HG02981 (cell line): Measurements from ENCODE around the gene ALG3.

Experiments used
- ATAC-seq: cut with Tn5 transposase; IDR thresholded peaks from one replicate; pipeline ENCODE4 v1.9.1; 2021; ENCODE audit warnings: mild to moderate bottlenecking, moderate library complexity; ENCODE audit not compliant: unreplicated experiment

ALG3 gene

DNA sequence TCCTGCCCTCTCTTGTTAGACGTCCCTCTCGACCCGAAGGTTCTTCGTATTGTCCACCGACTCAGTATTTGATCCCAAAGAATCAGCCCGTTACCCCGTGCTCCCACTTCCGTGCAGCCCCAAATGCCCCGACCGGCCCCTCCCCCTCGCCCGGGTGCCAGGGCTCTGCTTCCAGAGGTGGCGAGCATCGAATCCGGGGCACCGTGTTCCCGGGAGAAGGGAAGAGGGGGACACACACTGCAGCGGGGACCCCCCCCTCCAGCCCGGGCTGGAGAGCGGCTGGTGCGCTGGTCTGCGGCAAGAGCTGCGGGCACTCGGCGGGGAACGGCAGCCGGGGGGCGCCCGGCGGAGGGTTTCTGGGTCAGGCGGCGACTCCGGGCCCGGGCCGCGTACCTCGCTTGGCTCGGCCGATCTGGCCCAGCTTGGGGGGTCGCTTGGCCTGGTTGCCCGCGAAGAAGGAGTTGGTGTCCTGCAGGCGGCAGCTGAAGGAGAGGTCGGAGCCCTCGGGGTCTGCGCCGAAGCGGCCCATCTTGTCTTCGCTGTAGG is 12.0 kb upstream of the ALG3 start:
- ATAC-seq: no peak

DNA sequence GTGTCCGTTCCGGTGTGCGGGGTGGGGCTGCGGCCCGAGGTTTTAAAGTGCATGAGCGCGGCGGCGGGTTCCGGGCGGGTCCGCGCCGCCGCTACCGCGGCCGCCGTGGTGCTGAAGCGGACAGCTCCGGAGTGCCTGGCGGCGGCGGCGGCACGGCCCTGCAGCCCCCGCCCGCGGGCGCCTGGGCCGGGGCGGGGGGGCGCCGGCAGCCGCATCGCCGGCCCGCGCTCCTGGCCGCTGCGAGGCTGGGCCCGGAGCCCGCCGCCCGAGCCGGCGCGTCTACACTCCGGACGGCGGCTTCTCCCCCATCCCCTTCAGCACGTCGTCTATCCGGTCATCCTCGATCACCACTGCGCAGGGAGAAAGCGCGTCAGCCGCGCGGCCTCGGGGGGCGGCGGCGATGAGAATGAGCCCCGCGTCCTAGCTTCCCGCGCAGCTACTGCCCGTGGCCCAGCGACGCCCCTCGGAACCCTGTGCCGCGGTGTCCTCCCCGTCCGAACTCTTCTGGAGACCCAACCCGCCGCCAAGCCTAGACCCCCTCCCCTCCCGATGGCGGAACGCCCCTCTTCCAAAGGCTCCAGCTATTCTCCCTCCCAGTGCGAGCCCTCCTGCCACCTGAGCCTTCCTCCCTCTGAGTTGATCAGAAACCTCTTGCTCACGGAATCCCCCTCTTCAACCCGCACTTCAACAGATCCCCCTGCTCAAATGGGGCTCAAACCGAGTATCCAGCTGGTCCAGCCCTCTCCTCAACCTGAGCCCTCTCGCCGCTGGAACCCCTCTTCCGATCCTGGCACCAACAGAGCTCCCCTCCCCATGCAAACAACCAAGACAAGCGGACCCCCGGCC is 11.3 kb upstream of the ALG3 start:
- no peak for ATAC-seq

GRCh38 chr3:184259396-184259877 is 10.7 kb upstream of the ALG3 start:
- ATAC-seq: no peak

DNA sequence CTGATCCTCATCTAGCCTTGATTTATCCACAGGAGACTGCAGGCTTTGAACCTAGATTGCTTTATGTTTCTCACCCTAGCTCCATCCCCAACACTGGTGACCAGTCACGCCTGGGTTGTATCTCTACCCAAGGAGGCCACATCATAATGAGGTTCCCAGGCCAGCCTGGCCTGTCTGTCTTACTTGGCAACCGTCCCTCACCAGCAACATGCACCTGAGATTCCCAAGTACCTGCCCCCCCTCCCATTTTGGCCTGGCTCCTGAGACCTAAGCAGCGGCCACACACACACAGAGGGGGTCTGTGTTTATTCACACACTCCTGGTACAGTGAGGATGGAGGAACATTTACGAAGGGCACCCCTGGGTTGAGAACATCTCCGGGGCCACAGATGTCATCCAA is 10.2 kb upstream of the ALG3 start:
- no peak for ATAC-seq

DNA sequence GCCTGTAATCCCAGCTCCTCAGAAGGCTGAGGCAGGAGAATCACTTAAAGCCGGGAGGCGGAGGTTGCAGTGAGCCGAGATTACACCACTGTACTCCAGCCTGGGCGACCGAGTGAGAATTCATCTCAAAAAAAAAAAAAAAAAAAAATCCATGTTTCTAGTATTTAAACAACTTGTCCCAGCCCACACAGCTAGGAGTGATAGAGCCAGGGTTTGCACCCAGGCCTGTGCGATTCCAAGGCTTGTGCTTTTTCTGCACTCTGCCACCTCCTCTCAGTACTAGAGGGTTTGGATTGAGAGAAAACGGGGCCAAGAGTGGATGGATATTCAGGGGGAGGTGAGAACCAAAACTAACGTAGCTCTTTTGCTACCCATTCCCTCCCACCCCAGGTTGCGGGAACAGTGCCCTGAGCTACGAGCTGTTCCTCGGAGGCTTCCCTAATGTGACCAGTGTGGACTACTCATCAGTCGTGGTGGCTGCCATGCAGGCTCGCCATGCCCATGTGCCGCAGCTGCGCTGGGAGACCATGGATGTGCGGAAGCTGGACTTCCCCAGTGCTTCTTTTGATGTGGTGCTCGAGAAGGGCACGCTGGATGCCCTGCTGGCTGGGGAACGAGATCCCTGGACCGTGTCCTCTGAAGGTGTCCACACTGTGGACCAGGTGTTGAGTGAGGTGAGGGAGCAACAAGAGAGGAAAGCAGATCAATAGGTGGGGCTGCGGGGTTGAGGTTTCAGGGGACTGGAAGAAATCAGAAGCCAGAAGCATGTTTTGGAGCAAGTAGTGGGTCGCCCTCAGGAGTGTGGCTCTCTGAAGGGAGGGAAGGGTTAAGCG is 8.5 kb upstream of the ALG3 start:
- ATAC-seq: no peak

GRCh38 chr3:184255291-184256039 is 6.7 kb upstream of the ALG3 start:
- no peak for ATAC-seq

- peak; percentile 58 for ATAC-seq
These were observed 1.5 kb upstream of the ALG3 start for GRCh38 chr3:184250167-184250828.

GRCh38 chr3:184249412-184250166 is 827 bp upstream of the ALG3 start, which contains the start of gene EEF1AKMT4:
Gene EEF1AKMT4, plus strand, starts transcription at chr3:184249672. Its CDS starts 23 bp downstream, at chr3:184249695.
- ATAC-seq: peak; percentile 90

- ATAC-seq: no peak
These were observed 6.5 kb downstream of the ALG3 start for GRCh38 chr3:184242297-184242685.

- no peak for ATAC-seq
These were observed 7.1 kb downstream of the ALG3 start for GRCh38 chr3:184241447-184242296.

DNA sequence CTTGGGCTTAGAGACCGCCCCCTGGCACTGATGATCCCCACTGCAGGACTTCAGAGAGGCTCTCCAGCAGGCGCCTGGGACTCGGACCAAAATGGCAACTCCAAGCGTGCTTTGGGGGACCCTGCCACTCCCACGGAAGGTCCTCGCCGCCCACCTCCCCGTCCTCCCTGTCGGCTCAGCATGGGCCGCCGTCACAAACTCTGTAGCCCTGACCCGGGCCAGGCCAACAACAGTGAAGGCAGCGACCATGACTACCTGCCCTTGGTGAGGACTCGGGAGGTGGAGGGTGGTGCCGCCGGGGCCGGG is 7.7 kb downstream of the ALG3 start:
- ATAC-seq: no peak

DNA sequence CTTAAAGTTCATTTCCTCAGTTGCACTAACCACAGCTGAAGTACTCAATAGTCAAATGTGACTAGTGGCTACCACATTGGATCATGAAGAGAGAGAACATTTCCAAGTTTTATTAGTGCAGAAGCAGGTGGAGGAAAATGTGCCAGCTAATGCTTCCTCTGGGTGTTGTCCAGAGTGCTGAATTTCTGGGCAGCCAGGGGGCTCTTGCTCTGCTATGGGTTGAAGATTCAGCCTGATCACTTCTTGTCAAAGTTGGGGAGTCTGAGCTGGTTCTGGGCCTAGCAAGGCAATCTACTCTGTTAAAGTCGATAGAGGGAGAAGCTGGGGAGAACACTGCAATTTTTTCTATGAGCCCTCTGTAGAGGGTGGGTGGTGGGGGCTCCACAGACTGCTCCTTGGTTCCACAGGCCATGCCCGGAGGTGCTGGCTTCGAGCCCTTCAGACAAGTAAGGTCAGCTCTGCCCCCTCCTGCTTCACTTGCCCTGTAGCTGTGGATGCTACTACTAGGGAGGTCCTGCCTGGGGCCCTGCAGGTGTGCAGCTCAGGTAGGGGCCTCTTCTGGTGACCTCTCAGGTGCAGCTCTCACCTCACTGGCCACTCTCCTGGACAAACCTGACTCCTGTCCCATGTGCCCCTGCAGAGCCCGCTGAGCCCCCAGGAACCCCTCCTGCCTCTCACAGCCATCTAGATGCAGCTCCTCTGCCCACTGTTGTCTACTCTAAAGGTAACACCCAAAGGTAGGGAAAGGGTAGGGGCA is 8.2 kb downstream of the ALG3 start:
- ATAC-seq: no peak

GRCh38 chr3:184239708-184240107 is 9.1 kb downstream of the ALG3 start:
- no peak for ATAC-seq

- no peak for ATAC-seq
These were observed 9.5 kb downstream of the ALG3 start for GRCh38 chr3:184239221-184239620.

DNA sequence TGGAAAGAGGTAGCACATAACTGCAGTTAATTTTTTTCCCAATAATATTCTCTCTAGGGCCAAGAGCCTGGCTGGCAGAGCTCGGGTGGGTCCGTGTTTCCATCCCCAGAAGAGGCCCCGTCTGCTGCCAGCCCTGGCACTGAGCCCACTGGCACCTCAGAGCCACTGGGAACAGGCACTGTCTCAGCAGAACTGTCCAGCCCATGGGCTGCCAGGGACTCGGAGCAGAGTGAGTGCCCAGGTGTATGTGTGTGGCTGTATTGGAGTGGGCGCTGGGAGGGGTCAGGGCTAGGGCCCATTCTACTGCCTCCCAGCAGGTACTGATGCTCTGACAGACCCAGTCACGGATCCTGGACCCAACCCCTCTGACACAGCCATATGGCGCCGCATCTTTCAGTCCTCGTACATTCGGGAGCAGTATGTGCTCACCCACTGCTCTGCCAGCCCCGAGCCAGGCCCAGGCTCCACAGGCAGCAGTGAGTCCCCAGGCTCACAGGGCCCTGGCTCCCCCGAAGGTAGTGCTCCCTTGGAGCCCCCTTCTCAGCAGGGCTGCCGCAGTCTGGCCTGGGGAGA is 10.4 kb downstream of the ALG3 start:
- no peak for ATAC-seq

GRCh38 chr3:184237807-184238206 is 11.0 kb downstream of the ALG3 start:
- ATAC-seq: no peak

- ATAC-seq: no peak
These were observed 11.6 kb downstream of the ALG3 start for GRCh38 chr3:184237211-184237610.

DNA sequence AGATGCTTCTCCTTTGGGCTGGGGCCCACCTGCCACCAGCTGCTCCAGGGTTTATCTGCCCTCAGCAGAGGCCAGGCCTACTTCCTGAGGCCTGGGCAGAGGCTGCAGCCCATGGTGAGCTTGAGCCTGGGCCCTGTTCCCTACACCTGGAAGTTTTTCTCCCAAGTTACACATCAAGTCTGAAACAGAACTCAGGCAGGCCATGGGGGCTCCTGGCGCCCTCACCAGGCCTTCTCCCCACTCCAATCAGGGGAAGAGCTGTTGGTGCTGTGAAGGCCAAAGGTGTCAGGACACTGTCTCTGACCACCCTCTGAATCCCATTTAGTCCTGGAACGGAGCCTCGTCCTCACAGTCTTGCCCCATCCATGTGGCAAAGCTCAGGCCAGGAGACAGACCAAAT is 12.1 kb downstream of the ALG3 start:
- no peak for ATAC-seq
